Neutrophil (primary cell): ENCODE measurements around the gene POM121L12.

Source experiments
- H3K27ac ChIP-seq: fragments of 200-600 bp; sonication (generic); 2 replicates; pipeline ENCODE4 v1.5.1; 2016; ENCODE audit warnings: mild to moderate bottlenecking, moderate library complexity
- H3K27me3 ChIP-seq: fragments of 200-600 bp; sonication (generic); 2 replicates; pipeline ENCODE4 v1.6.0; 2016; ENCODE audit warnings: mild to moderate bottlenecking
- H3K36me3 ChIP-seq: fragments of 200-600 bp; sonication (generic); 2 replicates; pipeline ENCODE4 v1.5.1; 2017
- H3K4me1 ChIP-seq, 2 experiments: fragments of 200-600 bp in 1 of 2; sonication (generic) in 1 of 2; 1 replicate in 1 of 2; 2 replicates in 1 of 2; pipeline versions ENCODE4 v1.5.1 to v1.6.1; 2013 to 2016; ENCODE audit warnings: low read depth in 1 of 2, low read length in 1 of 2, mild to moderate bottlenecking in 1 of 2, moderate library complexity in 1 of 2; ENCODE audit not compliant: control insufficient read depth in 1 of 2, insufficient read depth in 1 of 2
- H3K4me3 ChIP-seq, 2 experiments: fragments of 200-600 bp in 1 of 2; sonication (generic) in 1 of 2; 1 replicate in 1 of 2; 2 replicates in 1 of 2; pipeline ENCODE4 v1.5.1; 2013 to 2016; ENCODE audit warnings: low read depth in 1 of 2, low read length in 1 of 2, mild to moderate bottlenecking in 1 of 2, moderate library complexity in 1 of 2
- H3K9me3 ChIP-seq: fragments of 200-600 bp; sonication (generic); 2 replicates; pipeline ENCODE4 v1.5.1; 2016
- TF ChIP-seq, protein P1 (sequence below): fragments of 200-600 bp; sonication (generic); IDR thresholded peaks from 2 replicates; pipeline ENCODE4 v1.5.1; 2016; ENCODE audit warnings: antibody characterized with exemption

The POM121L12 gene

DNA sequence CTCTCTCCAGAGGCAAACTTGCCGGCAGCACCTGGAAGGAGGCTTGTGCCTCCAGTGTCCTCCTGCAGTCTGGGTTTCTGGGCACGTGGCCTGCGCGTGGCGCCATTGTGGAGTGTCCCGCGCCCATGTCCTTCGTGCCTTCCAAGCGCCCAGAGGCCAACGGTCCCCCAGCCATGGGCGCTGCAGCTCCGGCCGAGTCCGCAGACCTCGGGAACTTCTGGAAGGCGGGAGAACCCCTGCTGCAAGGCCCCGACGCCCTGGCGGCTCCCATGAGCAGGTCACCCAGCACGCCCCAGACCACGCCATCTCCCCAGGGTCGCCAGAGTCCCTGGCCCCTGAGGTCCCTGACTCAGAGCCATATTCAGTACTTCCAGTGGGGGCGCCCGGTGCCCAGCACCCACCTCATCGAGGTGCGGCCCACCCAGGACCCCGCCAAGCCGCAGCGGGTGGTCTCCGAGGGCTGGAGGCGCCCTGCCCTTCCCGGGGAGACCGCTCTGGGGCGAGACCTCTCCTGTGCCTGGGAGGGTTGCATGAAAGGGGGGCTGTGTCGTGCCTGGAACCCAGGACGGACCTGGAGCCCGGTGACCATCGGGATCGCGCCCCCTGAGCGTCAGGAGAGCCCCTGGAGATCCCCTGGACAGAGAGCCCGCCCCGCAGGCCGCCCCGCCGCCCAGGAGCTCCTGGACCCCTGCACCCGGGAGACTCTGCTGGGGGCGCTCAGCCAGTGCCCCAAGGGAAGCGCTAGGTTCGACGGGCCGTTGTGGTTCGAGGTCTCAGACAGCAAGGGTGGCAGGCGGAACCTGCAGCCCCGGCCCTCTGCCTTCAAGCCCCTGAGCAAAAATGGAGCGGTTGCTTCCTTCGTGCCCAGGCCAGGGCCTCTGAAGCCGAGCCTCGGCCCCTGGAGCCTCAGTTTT lies at the start of gene POM121L12:
TSS of gene POM121L12 (plus strand) at position 135 of the 914 bp plus-strand sequence. CDS start at position 174, 39 bp downstream.
- Histone ChIP-seq H3K27ac (no peak within 1 kb of the TSS), H3K4me1 (no peaks in the 10 kb centered on the region), H3K36me3 (no peaks in the 10 kb centered on the region), H3K9me3 (no peaks in the 10 kb centered on the region), H3K4me3 (no peak within 1 kb of the TSS), H3K27me3 (no peaks in the 10 kb centered on the region)
- TF ChIP-seq, protein P1, sequence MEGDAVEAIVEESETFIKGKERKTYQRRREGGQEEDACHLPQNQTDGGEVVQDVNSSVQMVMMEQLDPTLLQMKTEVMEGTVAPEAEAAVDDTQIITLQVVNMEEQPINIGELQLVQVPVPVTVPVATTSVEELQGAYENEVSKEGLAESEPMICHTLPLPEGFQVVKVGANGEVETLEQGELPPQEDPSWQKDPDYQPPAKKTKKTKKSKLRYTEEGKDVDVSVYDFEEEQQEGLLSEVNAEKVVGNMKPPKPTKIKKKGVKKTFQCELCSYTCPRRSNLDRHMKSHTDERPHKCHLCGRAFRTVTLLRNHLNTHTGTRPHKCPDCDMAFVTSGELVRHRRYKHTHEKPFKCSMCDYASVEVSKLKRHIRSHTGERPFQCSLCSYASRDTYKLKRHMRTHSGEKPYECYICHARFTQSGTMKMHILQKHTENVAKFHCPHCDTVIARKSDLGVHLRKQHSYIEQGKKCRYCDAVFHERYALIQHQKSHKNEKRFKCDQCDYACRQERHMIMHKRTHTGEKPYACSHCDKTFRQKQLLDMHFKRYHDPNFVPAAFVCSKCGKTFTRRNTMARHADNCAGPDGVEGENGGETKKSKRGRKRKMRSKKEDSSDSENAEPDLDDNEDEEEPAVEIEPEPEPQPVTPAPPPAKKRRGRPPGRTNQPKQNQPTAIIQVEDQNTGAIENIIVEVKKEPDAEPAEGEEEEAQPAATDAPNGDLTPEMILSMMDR = no peak

DNA sequence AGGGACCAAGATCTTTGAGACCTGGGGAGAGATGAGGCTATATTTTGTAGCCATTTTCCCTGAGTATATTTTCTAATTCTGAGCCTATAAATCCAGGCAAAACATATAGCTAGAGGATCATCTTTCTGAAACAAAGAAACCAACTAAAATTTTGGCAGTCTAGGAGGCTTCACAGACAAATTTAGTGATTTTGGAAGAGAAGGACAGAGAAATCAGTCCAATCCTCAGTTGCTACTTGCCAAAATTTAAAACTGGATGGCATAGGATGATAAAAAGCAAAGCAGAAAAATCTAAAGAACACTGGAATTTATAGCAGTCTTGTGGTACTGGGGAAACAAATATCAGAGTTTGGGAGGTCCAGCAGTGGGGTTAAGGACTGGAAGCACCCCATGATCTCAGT lies 43.4 kb upstream of the POM121L12 start:
- Histone ChIP-seq H3K27ac (no peak overlapping the region), H3K9me3 (no peaks in the 10 kb centered on the region), H3K36me3 (no peaks in the 10 kb centered on the region), H3K4me1 (no peaks in the 10 kb centered on the region), H3K27me3 (no peaks in the 10 kb centered on the region), H3K4me3 (no peak overlapping the region)
- TF ChIP-seq, protein P1 = no peak

DNA sequence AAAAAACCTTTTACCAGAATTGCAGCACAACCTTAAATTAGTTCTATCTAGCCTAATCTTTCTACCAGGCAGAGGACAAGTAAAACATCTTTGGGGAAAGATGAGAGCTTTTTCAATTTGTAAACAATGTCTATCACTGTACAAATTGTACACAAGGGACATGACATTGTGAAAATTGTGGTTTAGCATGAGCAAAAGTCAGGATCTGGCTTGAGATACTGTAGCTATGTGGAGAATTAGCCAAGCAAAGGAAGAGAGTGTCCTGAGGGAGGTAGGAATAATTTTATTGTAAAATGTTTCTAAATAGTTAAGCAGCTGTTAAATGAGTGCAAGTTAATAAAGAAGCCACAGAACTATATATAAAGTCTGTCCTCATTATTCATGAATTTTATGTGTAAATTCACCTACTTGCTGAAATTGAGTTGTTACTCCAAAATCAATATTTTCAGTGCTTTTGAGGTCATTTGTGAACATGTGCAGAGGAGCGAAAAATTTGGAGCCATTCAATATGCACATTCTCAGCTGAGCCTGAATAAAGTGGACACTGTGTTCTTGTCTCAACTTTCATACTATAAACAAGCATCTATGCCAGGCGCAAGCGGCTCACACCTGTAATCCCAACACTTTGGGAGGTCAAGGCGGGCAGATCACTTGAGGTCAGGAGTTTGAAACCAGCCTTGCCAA lies 42.8 kb upstream of the POM121L12 start:
- no peaks in the 10 kb centered on the region for H3K9me3 ChIP-seq
- no peaks in the 10 kb centered on the region for H3K36me3 ChIP-seq
- TF ChIP-seq, protein P1 = no peak
- no peaks in the 10 kb centered on the region for H3K4me1 ChIP-seq
- H3K27me3 ChIP-seq = no peaks in the 10 kb centered on the region
- no peak overlapping the region for H3K27ac ChIP-seq
- H3K4me3 ChIP-seq = no peak overlapping the region

DNA sequence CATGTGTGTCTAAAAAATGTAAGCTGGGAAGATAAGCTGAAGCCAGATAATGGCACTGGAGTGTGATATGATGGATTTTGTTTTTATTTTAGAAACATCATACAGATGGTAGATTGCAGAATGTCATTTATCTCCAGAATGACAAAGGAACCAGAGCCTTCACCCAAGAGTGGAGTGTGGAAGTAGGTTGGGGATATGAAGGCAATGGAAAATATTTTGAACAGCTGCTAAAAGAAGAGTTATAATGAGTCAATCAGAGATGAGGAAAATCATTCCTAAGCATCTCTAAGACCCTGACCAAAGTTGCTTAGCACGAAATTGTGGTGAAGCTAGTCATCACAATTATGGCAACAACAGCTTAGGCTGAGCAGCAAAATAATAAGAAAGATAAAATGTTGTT lies 39.8 kb upstream of the POM121L12 start:
- Histone ChIP-seq H3K9me3 (no peaks in the 10 kb centered on the region), H3K4me1 (no peaks in the 10 kb centered on the region), H3K36me3 (no peaks in the 10 kb centered on the region), H3K4me3 (no peak overlapping the region), H3K27ac (no peak overlapping the region), H3K27me3 (no peaks in the 10 kb centered on the region)
- TF ChIP-seq, protein P1 = no peak

DNA sequence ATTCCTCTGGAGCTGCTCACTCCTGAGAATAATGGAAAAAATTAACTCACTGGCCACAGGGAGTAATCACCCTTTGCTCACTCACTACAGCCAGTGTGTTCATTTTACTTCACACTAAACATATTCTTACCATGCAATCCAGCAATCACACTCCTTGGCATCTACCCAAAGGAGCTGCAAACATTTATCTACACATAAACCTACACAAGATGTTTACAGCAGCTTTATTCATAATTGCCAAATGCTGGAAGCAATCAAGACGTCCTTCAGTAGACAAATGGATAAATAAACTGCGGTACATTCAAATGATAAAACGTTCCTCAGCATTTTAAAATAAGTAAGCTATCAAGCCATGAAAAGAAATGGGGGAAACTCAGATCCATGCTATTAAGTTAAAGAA lies 34.2 kb upstream of the POM121L12 start:
- Histone ChIP-seq H3K36me3 (no peaks in the 10 kb centered on the region), H3K27me3 (no peaks in the 10 kb centered on the region), H3K4me1 (no peaks in the 10 kb centered on the region), H3K4me3 (no peak overlapping the region), H3K27ac (no peak overlapping the region), H3K9me3 (peaks cover 6% of the 10 kb centered on the region)
- TF ChIP-seq, protein P1 = no peak
